ENCODE measurements around the gene SPECC1.

The SPECC1 gene

DNA sequence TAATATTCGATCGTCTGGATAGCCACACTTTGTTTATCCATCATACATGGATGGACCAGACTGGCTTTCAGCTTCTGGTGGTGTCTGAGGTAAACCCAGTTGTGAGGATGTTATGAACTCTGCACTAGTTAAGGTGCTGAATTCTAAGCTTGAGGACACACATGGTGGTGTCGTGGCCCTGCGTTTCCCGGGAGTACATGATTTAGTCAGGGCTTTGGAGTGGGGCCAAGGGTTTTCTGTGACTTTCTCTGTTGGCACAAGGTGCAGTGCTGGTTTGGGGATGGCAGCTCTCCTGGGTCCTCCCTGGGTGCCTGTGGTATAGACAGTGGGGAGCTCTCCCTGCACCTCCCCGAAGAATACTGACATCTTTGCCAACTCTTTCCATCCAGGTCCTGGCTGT lies 116.6 kb downstream of the SPECC1 start:
- DNase-seq (ENCODE audit: low read depth) = no peak
- TF ChIP-seq CTCF (IDR thresholded peaks at IDR 0.05; ENCODE audit: control insufficient read depth, insufficient read depth, low read depth, low read length, missing control alignments) = no peak
- no peak overlapping the region for H3K4me3 ChIP-seq (ENCODE audit: control insufficient read depth, low read depth, low read length)

- no peak for DNase-seq (ENCODE audit: low read depth)
- H3K4me3 ChIP-seq (ENCODE audit: control insufficient read depth, low read depth, low read length) = no peak overlapping the region
- TF ChIP-seq CTCF (IDR thresholded peaks at IDR 0.05; ENCODE audit: control insufficient read depth, insufficient read depth, low read depth, low read length, missing control alignments) = no peak
Measured at GRCh38 chr17:20127360-20128035, 118.3 kb downstream of the SPECC1 start.

- no peak overlapping the region for H3K4me3 ChIP-seq (ENCODE audit: control insufficient read depth, low read depth, low read length)
- DNase-seq (ENCODE audit: low read depth) = peak; percentile 17
- TF ChIP-seq CTCF (IDR thresholded peaks at IDR 0.05; ENCODE audit: control insufficient read depth, insufficient read depth, low read depth, low read length, missing control alignments) = no peak
Measured at GRCh38 chr17:20128036-20128667, 119.0 kb downstream of the SPECC1 start.

- DNase-seq (ENCODE audit: low read depth) = no peak
- no peak for TF ChIP-seq CTCF (IDR thresholded peaks at IDR 0.05; ENCODE audit: control insufficient read depth, insufficient read depth, low read depth, low read length, missing control alignments)
- H3K4me3 ChIP-seq (ENCODE audit: control insufficient read depth, low read depth, low read length) = no peak overlapping the region
Measured at GRCh38 chr17:20133517-20133916, 124.4 kb downstream of the SPECC1 start.

DNA sequence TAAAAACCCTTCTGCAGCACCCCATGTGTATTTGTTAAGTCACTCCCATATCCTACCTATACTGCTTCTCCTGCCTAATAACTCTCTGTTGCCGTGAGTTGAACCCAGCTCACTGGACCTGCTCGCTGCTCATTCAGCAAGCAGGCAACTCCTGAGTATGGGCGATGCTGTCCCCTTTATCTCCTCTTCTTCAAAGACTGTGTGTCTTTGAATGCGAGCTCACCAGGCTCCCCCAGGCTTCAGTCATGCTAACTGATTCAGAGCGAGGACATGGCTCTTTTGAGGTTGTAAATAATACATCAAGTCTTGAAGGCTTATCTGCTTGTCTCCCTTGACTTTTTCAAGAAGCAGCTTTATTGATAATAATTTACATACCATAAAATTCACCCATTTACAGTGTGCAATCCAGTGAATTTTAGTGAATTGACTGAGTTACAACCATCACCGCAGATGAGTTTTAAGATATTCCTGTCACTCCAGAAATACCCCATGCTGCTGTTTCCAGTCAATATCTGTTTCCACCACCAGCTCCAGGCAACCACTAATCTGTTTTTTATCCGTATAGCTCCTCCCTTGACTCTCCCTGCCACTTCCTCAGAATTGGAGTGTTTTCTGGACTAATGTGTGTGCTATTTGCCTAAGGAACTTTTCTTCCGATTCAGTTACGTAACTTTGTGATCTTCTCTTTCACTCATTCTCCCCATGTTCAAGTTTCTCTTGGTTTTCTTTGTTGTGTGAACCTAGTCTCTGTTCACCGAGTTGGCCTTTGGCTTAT lies 132.2 kb downstream of the SPECC1 start:
- DNase-seq (ENCODE audit: low read depth) = no peak
- no peak for TF ChIP-seq CTCF (IDR thresholded peaks at IDR 0.05; ENCODE audit: control insufficient read depth, insufficient read depth, low read depth, low read length, missing control alignments)
- H3K4me3 ChIP-seq (ENCODE audit: control insufficient read depth, low read depth, low read length) = no peak overlapping the region

DNA sequence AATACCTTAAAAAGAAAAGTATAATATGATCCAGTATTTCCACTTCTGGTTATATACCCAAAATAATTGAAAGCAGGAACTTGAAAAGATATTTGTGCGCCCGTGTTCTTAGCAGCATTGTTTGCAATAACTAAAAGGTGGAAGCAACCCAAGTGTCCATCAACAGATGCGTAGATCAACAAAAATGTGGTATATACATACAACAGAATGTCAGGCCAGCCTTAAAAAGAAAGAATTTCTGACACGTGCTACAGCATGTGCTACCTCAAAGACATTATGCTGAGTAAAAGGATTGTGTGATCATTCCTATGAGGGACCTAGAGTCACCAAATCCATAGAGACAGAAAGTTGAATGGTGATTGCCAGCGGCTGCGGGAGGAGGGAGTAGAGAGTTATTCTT lies 133.1 kb downstream of the SPECC1 start:
- TF ChIP-seq CTCF (IDR thresholded peaks at IDR 0.05; ENCODE audit: control insufficient read depth, insufficient read depth, low read depth, low read length, missing control alignments) = no peak
- no peak for DNase-seq (ENCODE audit: low read depth)
- H3K4me3 ChIP-seq (ENCODE audit: control insufficient read depth, low read depth, low read length) = no peak overlapping the region

Measured in AG09309 (cell line).